ENCODE results near the gene FRMPD1. TPM values are rescaled to one million over a fixed set of nuclear protein-coding genes. Genes with fewer than 3 reads are reported as not detected.
A peak's percentile ranks its signal among the peaks of the same experiment; 100 is the strongest.

FRMPD1 gene
- total and polyA plus RNA-seq, 9 donors, result 0.01 to 0.46 (median 0.26) TPM; not detected in 4

DNA sequence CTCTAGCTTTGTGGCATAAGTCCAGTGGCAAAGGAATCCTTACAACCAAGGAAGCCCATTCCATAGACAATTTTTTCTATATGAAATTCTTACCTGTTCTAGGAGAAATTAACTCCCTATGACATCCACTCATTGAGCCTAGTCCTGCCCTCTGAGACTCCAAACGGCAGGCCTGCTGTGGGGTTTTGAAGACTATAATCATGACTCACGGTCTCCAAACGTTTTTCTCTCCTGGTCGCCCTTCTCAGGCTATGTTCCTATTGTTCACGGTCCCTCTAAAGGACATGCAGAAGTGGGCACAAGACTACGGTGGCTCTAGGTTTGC lies 133.5 kb downstream of the FRMPD1 start:
- intact Hi-C loops (cut with DNase I), result loop anchor here in 3 of 4 donors (5.0 to 10.0 kb wide), 4 partner anchors 71 to 232 kb away; partner anchors contain the start of gene FBXO10 (in 1 of the 3)

DNA sequence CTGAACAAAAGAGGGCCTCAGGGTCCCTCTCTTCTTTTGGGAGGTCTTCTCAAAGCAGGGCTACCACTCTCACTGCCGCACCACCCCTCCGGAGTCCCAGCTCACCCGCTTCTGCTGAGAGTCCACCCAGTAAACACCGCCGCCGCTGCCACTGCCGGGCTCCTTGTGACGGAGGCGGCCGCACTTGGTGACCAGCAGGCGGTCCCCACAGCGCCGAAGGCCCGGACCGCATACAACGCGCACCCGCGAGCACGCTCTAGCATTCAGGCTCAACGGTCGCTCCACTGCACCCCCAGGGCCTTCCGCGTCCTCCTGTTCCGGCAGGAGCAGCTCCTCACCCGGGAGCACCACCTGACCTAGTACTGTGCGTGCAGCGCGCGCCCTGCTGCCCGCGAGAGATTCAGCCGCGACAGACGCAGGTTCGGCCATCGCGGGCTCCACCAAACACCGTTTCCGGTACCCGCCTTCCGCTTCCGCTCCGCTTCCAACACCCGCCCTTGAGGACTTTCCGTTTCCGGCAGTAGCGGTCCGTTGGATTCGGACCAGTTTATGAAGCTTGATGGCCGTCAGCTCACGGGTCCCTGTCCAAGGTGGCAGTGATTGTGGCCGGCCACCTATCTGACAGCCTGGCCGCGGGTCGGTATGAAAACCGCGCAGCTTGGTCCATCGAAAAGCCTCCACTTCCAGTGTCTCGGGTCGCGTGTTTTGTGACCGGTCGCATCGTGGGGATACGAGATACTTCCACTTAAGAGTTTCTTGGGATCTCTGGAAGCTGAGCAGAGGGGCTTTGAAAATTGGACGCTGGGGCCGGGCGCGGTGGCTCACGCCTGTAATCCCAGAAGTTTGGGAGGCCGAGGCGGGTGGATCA lies 134.1 kb downstream of the FRMPD1 start, which contains the start of gene EXOSC3:
EXOSC3 (minus strand) TSS at position 449 of the 868 bp plus-strand sequence; CDS start at position 429, 20 bp downstream.
- Histone ChIP-seq H3K27me3 (no peaks in the 10 kb centered on the region), H3K36me3 (no peaks in the 10 kb centered on the region), H3K9me3 (no peaks in the 10 kb centered on the region), H3K27ac (peak within 1 kb of the TSS; percentile 58 to 65), H3K4me3 (peak within 1 kb of the TSS; percentile 95), H3K4me1 (ENCODE audit: insufficient read depth) (peaks cover 4% of the 10 kb centered on the region)
- intact Hi-C loops (cut with DNase I), result loop anchor here in 3 of 4 donors (5.0 to 10.0 kb wide), 4 partner anchors 70 to 233 kb away; partner anchors contain the start of gene FBXO10 (in 1 of the 3)
- DNase-seq, result peak; percentile 77 to 89 (median 81)
- TF ChIP-seq POLR2A (IDR thresholded peaks at IDR 0.05) (peak; percentile 43), EP300 (IDR thresholded peaks at IDR 0.05) (no peak)
- TF ChIP-seq, protein P1, sequence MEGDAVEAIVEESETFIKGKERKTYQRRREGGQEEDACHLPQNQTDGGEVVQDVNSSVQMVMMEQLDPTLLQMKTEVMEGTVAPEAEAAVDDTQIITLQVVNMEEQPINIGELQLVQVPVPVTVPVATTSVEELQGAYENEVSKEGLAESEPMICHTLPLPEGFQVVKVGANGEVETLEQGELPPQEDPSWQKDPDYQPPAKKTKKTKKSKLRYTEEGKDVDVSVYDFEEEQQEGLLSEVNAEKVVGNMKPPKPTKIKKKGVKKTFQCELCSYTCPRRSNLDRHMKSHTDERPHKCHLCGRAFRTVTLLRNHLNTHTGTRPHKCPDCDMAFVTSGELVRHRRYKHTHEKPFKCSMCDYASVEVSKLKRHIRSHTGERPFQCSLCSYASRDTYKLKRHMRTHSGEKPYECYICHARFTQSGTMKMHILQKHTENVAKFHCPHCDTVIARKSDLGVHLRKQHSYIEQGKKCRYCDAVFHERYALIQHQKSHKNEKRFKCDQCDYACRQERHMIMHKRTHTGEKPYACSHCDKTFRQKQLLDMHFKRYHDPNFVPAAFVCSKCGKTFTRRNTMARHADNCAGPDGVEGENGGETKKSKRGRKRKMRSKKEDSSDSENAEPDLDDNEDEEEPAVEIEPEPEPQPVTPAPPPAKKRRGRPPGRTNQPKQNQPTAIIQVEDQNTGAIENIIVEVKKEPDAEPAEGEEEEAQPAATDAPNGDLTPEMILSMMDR (IDR thresholded peaks at IDR 0.05), result no peak
- 0 to 1% (median 1%) methylated on average over 73 of the region's 73 CpGs for WGBS, 3 donors

More for the DNA sequence above, 133.5 kb downstream of the FRMPD1 start:
- WGBS, 3 donors, result 0 to 1% (median 0%) methylated on average over 6 of the region's 6 CpGs
- Histone ChIP-seq H3K27me3 (no peaks in the 10 kb centered on the region), H3K4me3 (peak overlapping the region; percentile 95), H3K9me3 (no peaks in the 10 kb centered on the region), H3K4me1 (ENCODE audit: insufficient read depth) (peaks cover 4% of the 10 kb centered on the region), H3K27ac (peak overlapping the region; percentile 58 to 65), H3K36me3 (no peaks in the 10 kb centered on the region)
- no peak for DNase-seq
- TF ChIP-seq, protein P1 (IDR thresholded peaks at IDR 0.05), result no peak
- TF ChIP-seq POLR2A (IDR thresholded peaks at IDR 0.05) (no peak), EP300 (IDR thresholded peaks at IDR 0.05) (no peak)

DNA sequence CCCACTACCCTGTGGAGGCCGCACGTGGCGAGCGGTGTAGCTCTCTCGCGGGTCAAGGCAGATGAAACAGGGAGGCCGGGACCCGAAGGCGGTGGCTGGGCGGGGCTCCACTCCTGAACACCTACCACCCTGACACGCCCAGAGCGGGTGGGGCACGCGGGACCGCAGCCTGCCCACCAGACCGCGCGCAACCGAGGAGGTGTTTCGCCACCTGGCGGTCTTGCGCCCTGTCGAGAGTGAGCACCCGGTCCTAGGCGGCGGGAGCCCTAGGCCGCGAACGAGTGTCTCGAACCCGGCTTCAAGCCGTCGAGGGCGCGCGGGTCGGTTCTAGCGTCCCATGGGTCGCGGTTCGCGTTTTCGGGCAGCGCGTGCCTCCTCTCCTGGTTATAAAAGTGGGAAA lies 136.3 kb downstream of the FRMPD1 start:
- DNase-seq, result no peak
- no peaks in the 10 kb centered on the region for H3K27me3 ChIP-seq
- no peak for TF ChIP-seq POLR2A (IDR thresholded peaks at IDR 0.05)
- TF ChIP-seq, protein P1 (IDR thresholded peaks at IDR 0.05), result no peak
- TF ChIP-seq EP300 (IDR thresholded peaks at IDR 0.05), result no peak
- no peaks in the 10 kb centered on the region for H3K9me3 ChIP-seq
- H3K4me3 ChIP-seq, result no peak overlapping the region
- WGBS, 3 donors, result 45 to 52% (median 50%) methylated on average over 42 to 45 of the region's 45 CpGs
- intact Hi-C loops (cut with DNase I), result loop anchor here in 2 of 4 donors (10.0 kb wide), 3 partner anchors 68 to 212 kb away; partner anchors contain the start of gene FBXO10 (in 1 of the 2)
- peaks cover 4% of the 10 kb centered on the region for H3K4me1 ChIP-seq (ENCODE audit: insufficient read depth)
- H3K36me3 ChIP-seq, result no peaks in the 10 kb centered on the region
- H3K27ac ChIP-seq, result no peak overlapping the region

DNA sequence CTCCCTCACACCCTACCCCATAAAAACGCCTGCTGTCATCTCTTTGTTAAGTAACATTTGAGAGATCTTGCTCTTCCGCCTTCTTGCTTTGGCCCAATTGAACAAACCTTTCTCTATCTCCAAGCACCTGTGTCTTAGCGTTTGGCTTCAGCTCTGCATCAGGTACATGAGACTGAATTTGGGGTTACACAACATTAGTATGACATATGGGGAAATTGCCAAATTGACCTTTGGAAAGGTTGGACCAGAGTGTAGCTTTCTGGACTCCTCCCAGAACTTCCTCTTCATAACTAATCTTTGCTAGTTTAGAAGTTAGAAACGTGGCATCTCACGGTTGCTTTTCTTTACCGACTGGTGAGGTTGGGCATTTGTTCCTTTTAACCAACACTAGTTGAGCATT lies 137.6 kb downstream of the FRMPD1 start:
- 76 to 81% (median 79%) methylated on average over 6 of the region's 6 CpGs for WGBS, 3 donors
- no peak for DNase-seq
- H3K27ac ChIP-seq, result no peak overlapping the region
- no peaks in the 10 kb centered on the region for H3K27me3 ChIP-seq
- peaks cover 4% of the 10 kb centered on the region for H3K4me1 ChIP-seq (ENCODE audit: insufficient read depth)
- intact Hi-C loops (cut with DNase I), result loop anchor here in 2 of 4 donors (10.0 kb wide), 3 partner anchors 66 to 214 kb away; partner anchors contain the start of gene FBXO10 (in 1 of the 2)
- no peak overlapping the region for H3K4me3 ChIP-seq
- no peaks in the 10 kb centered on the region for H3K9me3 ChIP-seq
- no peaks in the 10 kb centered on the region for H3K36me3 ChIP-seq
- TF ChIP-seq, protein P1 (IDR thresholded peaks at IDR 0.05), result no peak
- TF ChIP-seq POLR2A (IDR thresholded peaks at IDR 0.05) (no peak), EP300 (IDR thresholded peaks at IDR 0.05) (no peak)

Measured in ovary (tissue), 9 donors.